ENCODE measurements around the gene FLT3LG.

GRCh38 chr19:49490287-49491029 lies 16.4 kb downstream of the FLT3LG start:
- TF ChIP-seq SIN3A (IDR thresholded peaks at IDR 0.05; ENCODE audit: borderline replicate concordance, insufficient read depth, low read length): no peak
- no peak for TF ChIP-seq TAF1 (IDR thresholded peaks at IDR 0.05; ENCODE audit: borderline replicate concordance, insufficient read depth, low read length)
